WTC11 (cell line): Measurements from ENCODE around the gene DENND5A. TPM values are rescaled to one million over a fixed set of nuclear protein-coding genes. Genes with fewer than 3 reads are reported as not detected.

Experiments used
- ATAC-seq: fragments of 200-7000 bp; cut with Tn5 transposase; 2 replicates; pipeline ENCODE4 v1.10.0; 2021; ENCODE audit warnings: mild to moderate bottlenecking, moderate library complexity
- CTCF ChIA-PET: fragments of 300-600 bp; sonication (Branson Sonifier 250); formaldehyde crosslinking; loops from one replicate; lab custom pipeline; 2021; ENCODE audit warnings: antibody characterized with exemption; lab: Charles Lee
- POLR2A ChIA-PET: fragments of 350-600 bp; sonication (Branson Sonifier 250); formaldehyde crosslinking; loops from one replicate; lab custom pipeline; 2021; ENCODE audit warnings: antibody characterized with exemption; lab: Charles Lee
- DNase-seq: peaks from one replicate; pipeline ENCODE4 v3.0.0; 2021; ENCODE audit warnings: low spot score
- H3K27ac Mint-ChIP-seq: 2 replicates; pipeline ENCODE4 v1.8.0; 2021; ENCODE audit warnings: mixed read lengths
- H3K27me3 Mint-ChIP-seq: 2 replicates; pipeline ENCODE4 v1.8.0; 2021; ENCODE audit warnings: low read depth, mild to moderate bottlenecking, moderate library complexity, mixed read lengths
- H3K36me3 Mint-ChIP-seq: 2 replicates; pipeline ENCODE4 v1.8.0; 2021; ENCODE audit warnings: mixed read lengths
- H3K4me1 Mint-ChIP-seq: 2 replicates; pipeline ENCODE4 v1.8.0; 2022; ENCODE audit warnings: mixed read lengths
- H3K4me3 Mint-ChIP-seq: 2 replicates; pipeline ENCODE4 v1.8.0; 2021; ENCODE audit warnings: mild to moderate bottlenecking, moderate library complexity, mixed read lengths
- H3K9me3 Mint-ChIP-seq: 2 replicates; pipeline ENCODE4 v1.8.0; 2021; ENCODE audit warnings: mixed read lengths
- FOXJ3 ChIP-seq: sonication (generic); formaldehyde crosslinking; IDR thresholded peaks from 2 replicates; pipeline ENCODE4 v1.9.0; 2021; ENCODE audit warnings: missing genetic modification reagents, mild to moderate bottlenecking, borderline replicate concordance
- FOXP1 ChIP-seq: sonication (generic); formaldehyde crosslinking; IDR thresholded peaks from 2 replicates; pipeline ENCODE4 v1.8.0; 2022; ENCODE audit warnings: missing genetic modification reagents, mild to moderate bottlenecking, moderate library complexity, borderline replicate concordance
- GABPB1 ChIP-seq: sonication (generic); formaldehyde crosslinking; IDR thresholded peaks from 2 replicates; pipeline ENCODE4 v1.8.1; 2023; ENCODE audit warnings: mild to moderate bottlenecking, missing genetic modification reagents
- JAZF1 ChIP-seq: fragments of 250-450 bp; sonication (Bioruptor Pico); IDR thresholded peaks from 2 replicates; pipeline ENCODE4 v1.9.0; 2021; ENCODE audit warnings: moderate library complexity, mild to moderate bottlenecking, inconsistent platforms
- KAT7 ChIP-seq: sonication (generic); formaldehyde crosslinking; IDR thresholded peaks from 2 replicates; pipeline ENCODE4 v1.8.1; 2023; ENCODE audit warnings: missing genetic modification reagents, mild to moderate bottlenecking, borderline replicate concordance
- NR3C1 ChIP-seq: sonication (generic); formaldehyde crosslinking; conservative IDR thresholded peaks from 2 replicates; pipeline ENCODE4 v1.8.1; 2023; ENCODE audit warnings: low read depth, mild to moderate bottlenecking, missing genetic modification reagents
- RELA ChIP-seq: sonication (generic); formaldehyde crosslinking; IDR thresholded peaks from 2 replicates; pipeline ENCODE4 v1.8.1; 2022; ENCODE audit warnings: missing genetic modification reagents, mild to moderate bottlenecking, borderline replicate concordance
- TCF7 ChIP-seq: sonication (generic); formaldehyde crosslinking; IDR thresholded peaks from 2 replicates; pipeline ENCODE4 v1.8.0; 2022; ENCODE audit warnings: mild to moderate bottlenecking, low read depth, missing genetic modification reagents, moderate library complexity
- TEAD4 ChIP-seq: sonication (generic); formaldehyde crosslinking; IDR thresholded peaks from 2 replicates; pipeline ENCODE4 v1.8.0; 2022; ENCODE audit warnings: mild to moderate bottlenecking, missing genetic modification reagents
- ZNF671 ChIP-seq: fragments of 250-450 bp; sonication (Bioruptor Pico); IDR thresholded peaks from 2 replicates; pipeline ENCODE4 v1.8.0; 2021; ENCODE audit warnings: mild to moderate bottlenecking
- total RNA-seq: library from RNA; stranded (reverse); gene quantifications from 3 replicates; pipeline ENCODE4 v1.2.3, GENCODE V29; 2021
- TF ChIP-seq, protein P1 (sequence below): fragments of 250-450 bp; sonication (Bioruptor Pico); conservative IDR thresholded peaks from 2 replicates; pipeline ENCODE4 v1.9.0; 2021; ENCODE audit warnings: mild to moderate bottlenecking
- TF ChIP-seq, protein P2 (sequence below): sonication (generic); formaldehyde crosslinking; IDR thresholded peaks from 2 replicates; pipeline ENCODE4 v1.8.0; 2022; ENCODE audit warnings: mild to moderate bottlenecking, missing genetic modification reagents
- TF ChIP-seq, protein P3 (sequence below): sonication (generic); formaldehyde crosslinking; IDR thresholded peaks from 2 replicates; pipeline ENCODE4 v1.8.0; 2022; ENCODE audit warnings: mild to moderate bottlenecking, missing genetic modification reagents
- TF ChIP-seq, protein P4 (sequence below): fragments of 250-450 bp; sonication (Bioruptor Pico); IDR thresholded peaks from 2 replicates; pipeline ENCODE4 v1.9.0; 2021; ENCODE audit warnings: moderate library complexity, mild to moderate bottlenecking, inconsistent platforms, borderline replicate concordance
- TF ChIP-seq, protein P5 (sequence below): sonication (generic); formaldehyde crosslinking; IDR thresholded peaks from 2 replicates; pipeline ENCODE4 v1.8.1; 2023; ENCODE audit warnings: mild to moderate bottlenecking, missing genetic modification reagents, moderate library complexity
- TF ChIP-seq, protein P6 (sequence below): fragments of 250-450 bp; sonication (Bioruptor Pico); IDR thresholded peaks from 2 replicates; pipeline ENCODE4 v1.9.0; 2021; ENCODE audit warnings: mild to moderate bottlenecking

DENND5A gene
- total RNA-seq, 1 experiment from 2014 or later, result 69.3 TPM

DNA sequence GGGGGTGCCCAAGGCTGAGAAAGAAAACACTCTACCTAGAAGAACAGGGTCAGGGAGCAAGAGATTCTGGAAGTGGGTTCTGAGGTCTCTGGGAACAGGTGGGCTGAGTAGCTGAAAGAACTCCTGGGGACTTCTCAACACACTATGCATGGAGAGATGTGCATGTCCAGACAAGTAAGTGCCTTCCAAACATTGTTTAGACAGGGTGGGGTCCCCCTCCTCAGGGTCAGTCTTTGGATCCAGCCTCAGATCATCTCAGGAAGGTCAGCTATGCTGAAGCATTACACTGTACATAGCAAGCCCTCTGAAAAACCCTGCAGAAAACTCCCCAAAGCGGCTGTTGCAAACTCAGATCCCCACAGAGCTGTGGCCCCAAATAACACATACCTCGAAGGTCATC lies 119.9 kb downstream of the DENND5A start:
- no peak for ATAC-seq
- peak overlapping the region; percentile 27; the same call in 1 of the 2 replicates for H3K27ac Mint-ChIP-seq
- DNase-seq, result no peak
- no peaks in the 10 kb centered on the region for H3K9me3 Mint-ChIP-seq
- H3K4me3 Mint-ChIP-seq, result no peak overlapping the region
- TF ChIP-seq, protein P1, sequence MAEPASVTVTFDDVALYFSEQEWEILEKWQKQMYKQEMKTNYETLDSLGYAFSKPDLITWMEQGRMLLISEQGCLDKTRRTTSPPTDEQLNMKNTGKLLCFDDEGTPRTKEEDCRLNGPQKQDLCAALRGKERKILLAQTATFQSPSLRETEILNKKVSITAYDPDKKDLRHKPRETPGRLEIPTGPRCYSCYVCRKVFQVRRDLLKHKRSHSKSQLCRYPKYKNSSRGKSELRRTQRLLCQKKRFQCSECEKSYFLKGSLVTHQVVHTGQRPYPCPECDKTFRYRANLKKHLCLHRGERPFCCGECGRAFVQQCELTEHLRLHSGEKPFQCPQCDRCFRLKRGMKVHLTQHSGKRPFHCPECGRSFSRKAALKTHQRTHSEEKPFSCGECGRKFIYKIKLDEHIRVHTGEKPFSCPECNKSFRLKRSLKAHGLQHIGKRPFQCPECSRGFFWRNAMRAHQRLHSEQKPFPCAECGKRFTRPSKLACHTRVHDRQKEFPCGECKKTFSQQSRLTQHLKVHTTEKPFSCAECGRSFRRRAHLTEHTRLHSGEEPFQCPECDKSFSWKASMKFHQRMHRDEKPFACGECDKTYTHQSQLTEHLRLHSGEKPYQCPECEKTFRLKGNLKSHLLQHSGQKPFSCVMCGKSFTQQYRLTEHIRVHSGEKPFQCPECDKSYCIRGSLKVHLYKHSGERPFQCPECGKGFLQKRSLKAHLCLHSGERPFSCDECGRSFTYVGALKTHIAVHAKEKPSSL (CRISPR knock-in tag), result no peak
- TF ChIP-seq, protein P2, sequence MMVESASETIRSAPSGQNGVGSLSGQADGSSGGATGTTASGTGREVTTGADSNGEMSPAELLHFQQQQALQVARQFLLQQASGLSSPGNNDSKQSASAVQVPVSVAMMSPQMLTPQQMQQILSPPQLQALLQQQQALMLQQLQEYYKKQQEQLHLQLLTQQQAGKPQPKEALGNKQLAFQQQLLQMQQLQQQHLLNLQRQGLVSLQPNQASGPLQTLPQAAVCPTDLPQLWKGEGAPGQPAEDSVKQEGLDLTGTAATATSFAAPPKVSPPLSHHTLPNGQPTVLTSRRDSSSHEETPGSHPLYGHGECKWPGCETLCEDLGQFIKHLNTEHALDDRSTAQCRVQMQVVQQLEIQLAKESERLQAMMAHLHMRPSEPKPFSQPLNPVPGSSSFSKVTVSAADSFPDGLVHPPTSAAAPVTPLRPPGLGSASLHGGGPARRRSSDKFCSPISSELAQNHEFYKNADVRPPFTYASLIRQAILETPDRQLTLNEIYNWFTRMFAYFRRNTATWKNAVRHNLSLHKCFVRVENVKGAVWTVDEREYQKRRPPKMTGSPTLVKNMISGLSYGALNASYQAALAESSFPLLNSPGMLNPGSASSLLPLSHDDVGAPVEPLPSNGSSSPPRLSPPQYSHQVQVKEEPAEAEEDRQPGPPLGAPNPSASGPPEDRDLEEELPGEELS (CRISPR knock-in tag), result no peak
- no peak for TF ChIP-seq KAT7 (CRISPR knock-in tag)
- TF ChIP-seq, protein P3, sequence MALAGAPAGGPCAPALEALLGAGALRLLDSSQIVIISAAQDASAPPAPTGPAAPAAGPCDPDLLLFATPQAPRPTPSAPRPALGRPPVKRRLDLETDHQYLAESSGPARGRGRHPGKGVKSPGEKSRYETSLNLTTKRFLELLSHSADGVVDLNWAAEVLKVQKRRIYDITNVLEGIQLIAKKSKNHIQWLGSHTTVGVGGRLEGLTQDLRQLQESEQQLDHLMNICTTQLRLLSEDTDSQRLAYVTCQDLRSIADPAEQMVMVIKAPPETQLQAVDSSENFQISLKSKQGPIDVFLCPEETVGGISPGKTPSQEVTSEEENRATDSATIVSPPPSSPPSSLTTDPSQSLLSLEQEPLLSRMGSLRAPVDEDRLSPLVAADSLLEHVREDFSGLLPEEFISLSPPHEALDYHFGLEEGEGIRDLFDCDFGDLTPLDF (CRISPR knock-in tag), result no peak
- no peak for TF ChIP-seq RELA
- TF ChIP-seq, protein P4, sequence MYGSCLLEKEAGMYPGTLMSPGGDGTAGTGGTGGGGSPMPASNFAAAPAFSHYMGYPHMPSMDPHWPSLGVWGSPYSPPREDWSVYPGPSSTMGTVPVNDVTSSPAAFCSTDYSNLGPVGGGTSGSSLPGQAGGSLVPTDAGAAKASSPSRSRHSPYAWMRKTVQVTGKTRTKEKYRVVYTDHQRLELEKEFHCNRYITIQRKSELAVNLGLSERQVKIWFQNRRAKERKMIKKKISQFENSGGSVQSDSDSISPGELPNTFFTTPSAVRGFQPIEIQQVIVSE (CRISPR knock-in tag), result no peak
- TF ChIP-seq ZNF671 (CRISPR knock-in tag), result no peak
- TF ChIP-seq, protein P5, sequence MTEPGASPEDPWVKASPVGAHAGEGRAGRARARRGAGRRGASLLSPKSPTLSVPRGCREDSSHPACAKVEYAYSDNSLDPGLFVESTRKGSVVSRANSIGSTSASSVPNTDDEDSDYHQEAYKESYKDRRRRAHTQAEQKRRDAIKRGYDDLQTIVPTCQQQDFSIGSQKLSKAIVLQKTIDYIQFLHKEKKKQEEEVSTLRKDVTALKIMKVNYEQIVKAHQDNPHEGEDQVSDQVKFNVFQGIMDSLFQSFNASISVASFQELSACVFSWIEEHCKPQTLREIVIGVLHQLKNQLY, result no peak
- no peak for TF ChIP-seq FOXP1 (CRISPR knock-in tag)
- TF ChIP-seq GABPB1, result no peak
- no peak for TF ChIP-seq TCF7 (CRISPR knock-in tag)
- TF ChIP-seq, protein P6, sequence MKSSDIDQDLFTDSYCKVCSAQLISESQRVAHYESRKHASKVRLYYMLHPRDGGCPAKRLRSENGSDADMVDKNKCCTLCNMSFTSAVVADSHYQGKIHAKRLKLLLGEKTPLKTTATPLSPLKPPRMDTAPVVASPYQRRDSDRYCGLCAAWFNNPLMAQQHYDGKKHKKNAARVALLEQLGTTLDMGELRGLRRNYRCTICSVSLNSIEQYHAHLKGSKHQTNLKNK (CRISPR knock-in tag), result no peak
- no peak for TF ChIP-seq FOXJ3 (CRISPR knock-in tag)
- TF ChIP-seq NR3C1 (CRISPR knock-in tag), result no peak
- TF ChIP-seq TEAD4 (CRISPR knock-in tag), result no peak
- ChIA-PET POLR2A (no interaction called here), CTCF (interaction anchor here (3.7 kb wide), 1 partner anchor 7 kb away, joined by 18 read pairs; no protein-coding TSS in a partner anchor)
- no peaks in the 10 kb centered on the region for H3K4me1 Mint-ChIP-seq
- H3K27me3 Mint-ChIP-seq, result no peaks in the 10 kb centered on the region
- peaks cover 73% of the 10 kb centered on the region for H3K36me3 Mint-ChIP-seq

DNA sequence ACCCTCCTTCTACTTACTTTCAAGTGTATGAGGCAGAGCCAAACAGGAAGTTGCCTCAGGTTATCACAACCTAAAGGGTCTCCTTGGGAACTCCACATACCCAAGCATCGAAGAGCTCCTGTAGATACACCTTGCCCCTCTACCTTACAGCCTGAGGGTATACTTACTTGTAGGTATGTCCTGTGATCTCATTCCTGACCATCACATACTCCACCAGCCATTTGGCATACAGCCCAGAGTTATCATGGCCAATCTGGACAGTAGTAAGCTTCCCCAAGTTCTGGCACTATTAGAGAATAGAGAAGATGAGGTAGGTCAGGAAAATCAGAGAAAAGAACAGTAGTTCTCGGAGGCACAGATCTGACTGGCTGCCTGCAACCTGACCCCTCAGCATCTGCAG lies 120.3 kb downstream of the DENND5A start:
- POLR2A ChIA-PET, result no interaction called here
- CTCF ChIA-PET, result no interaction called here
- H3K9me3 Mint-ChIP-seq, result no peaks in the 10 kb centered on the region
- H3K4me1 Mint-ChIP-seq, result no peaks in the 10 kb centered on the region
- ATAC-seq (no peak), DNase-seq (no peak)
- peaks cover 72% of the 10 kb centered on the region for H3K36me3 Mint-ChIP-seq
- no peak overlapping the region for H3K4me3 Mint-ChIP-seq
- TF ChIP-seq JAZF1 (CRISPR knock-in tag), result no peak
- TF ChIP-seq, protein P5, result no peak
- H3K27me3 Mint-ChIP-seq, result no peaks in the 10 kb centered on the region
- no peak overlapping the region for H3K27ac Mint-ChIP-seq
